HEK293T (cell line): ENCODE data around the gene MEF2A.

Source experiments
- BHLHE40 ChIP-seq: fragments of 450-650 bp; IDR thresholded peaks from 2 replicates; pipeline ENCODE4 v1.6.1; 2016; ENCODE audit warnings: mild to moderate bottlenecking, moderate library complexity, borderline replicate concordance
- CTBP1 ChIP-seq: fragments of 450-650 bp; IDR thresholded peaks from 2 replicates; pipeline ENCODE4 v1.6.1; 2016; ENCODE audit warnings: borderline replicate concordance
- ELF4 ChIP-seq: fragments of 450-650 bp; IDR thresholded peaks from 2 replicates; pipeline ENCODE4 v1.6.1; 2017; ENCODE audit warnings: antibody characterized with exemption
- FOXA1 ChIP-seq: fragments of 450-650 bp; IDR thresholded peaks from 2 replicates; pipeline ENCODE4 v1.6.1; 2016; ENCODE audit warnings: mild to moderate bottlenecking
- FOXK2 ChIP-seq: fragments of 450-650 bp; IDR thresholded peaks from 2 replicates; pipeline ENCODE4 v1.6.1; 2016; ENCODE audit warnings: mild to moderate bottlenecking
- FOXM1 ChIP-seq: fragments of 450-650 bp; IDR thresholded peaks from 2 replicates; pipeline ENCODE4 v1.6.1; 2017; ENCODE audit warnings: mild to moderate bottlenecking, borderline replicate concordance
- L3MBTL2 ChIP-seq: fragments of 450-650 bp; conservative IDR thresholded peaks from 2 replicates; pipeline ENCODE4 v1.6.1; 2016; ENCODE audit warnings: mild to moderate bottlenecking
- NFRKB ChIP-seq: fragments of 450-650 bp; IDR thresholded peaks from 2 replicates; pipeline ENCODE4 v1.6.1; 2016; ENCODE audit warnings: mild to moderate bottlenecking, moderate library complexity
- PKNOX1 ChIP-seq: fragments of 450-650 bp; IDR thresholded peaks from 2 replicates; pipeline ENCODE4 v1.6.1; 2016
- SP1 ChIP-seq: fragments of 450-650 bp; IDR thresholded peaks from 2 replicates; pipeline ENCODE4 v1.6.1; 2017
- TARDBP ChIP-seq: fragments of 450-650 bp; IDR thresholded peaks from 2 replicates; pipeline ENCODE4 v1.6.1; 2016

GRCh38 chr15:99556011-99556410 is 9.8 kb upstream of the MEF2A start:
- TF ChIP-seq FOXK2 (no peak), PKNOX1 (no peak), CTBP1 (no peak), FOXM1 (no peak), NFRKB (no peak), BHLHE40 (no peak), ELF4 (no peak), L3MBTL2 (no peak), FOXA1 (no peak), TARDBP (no peak), SP1 (no peak)
